GM23248 (cell line): ENCODE measurements around the gene TCEAL6.
"Not testable (repeated sequence)": the region's sequence is repeated elsewhere in the genome, so short reads cannot be mapped to it uniquely, and the experiment has no call there.

Source experiments
- EZH2 ChIP-seq: fragments of 200-600 bp; sonication (generic); IDR thresholded peaks from 2 replicates; pipeline ENCODE4 v1.6.1; 2018; ENCODE audit warnings: antibody characterized with exemption, mild to moderate bottlenecking; ENCODE audit not compliant: insufficient read depth, poor library complexity, severe bottlenecking
- EZH2phosphoT487 ChIP-seq: fragments of 200-600 bp; sonication (generic); IDR thresholded peaks from 2 replicates; pipeline ENCODE4 v1.6.1; 2018; ENCODE audit warnings: antibody characterized with exemption, moderate library complexity, mild to moderate bottlenecking, low read depth; ENCODE audit not compliant: insufficient read depth

GRCh38 chrX:102142274-102142673 is at the start of gene TCEAL6:
- TF ChIP-seq EZH2, EZH2phosphoT487: not testable (repeated sequence)
